ENCODE results near the gene ATXN1.
A peak's percentile ranks its signal among the peaks of the same experiment; 100 is the strongest.
"Not testable (repeated sequence)": the region's sequence is repeated elsewhere in the genome, so short reads cannot be mapped to it uniquely, and the experiment has no call there.

ATXN1 gene

GRCh38 chr6:16706911-16707783, 54.1 kb downstream of the ATXN1 start:
- no peak for TF ChIP-seq CTCF (IDR thresholded peaks at IDR 0.05; ENCODE audit: control insufficient read depth, insufficient read depth, low read depth, low read length, missing control alignments)
- no peak overlapping the region for H3K4me3 ChIP-seq (ENCODE audit: control insufficient read depth, low read depth, low read length)
- DNase-seq (ENCODE audit: low read depth) = no peak

GRCh38 chr6:16706491-16706890, 54.8 kb downstream of the ATXN1 start:
- DNase-seq (ENCODE audit: low read depth); H3K4me3 ChIP-seq (ENCODE audit: control insufficient read depth, low read depth, low read length): not testable (repeated sequence)

GRCh38 chr6:16706029-16706428, 55.2 kb downstream of the ATXN1 start:
- TF ChIP-seq CTCF (IDR thresholded peaks at IDR 0.05; ENCODE audit: control insufficient read depth, insufficient read depth, low read depth, low read length, missing control alignments) = no peak
- H3K4me3 ChIP-seq (ENCODE audit: control insufficient read depth, low read depth, low read length) = no peak overlapping the region
- DNase-seq (ENCODE audit: low read depth) = no peak

GRCh38 chr6:16705081-16705993, 55.9 kb downstream of the ATXN1 start:
- no peak overlapping the region for H3K4me3 ChIP-seq (ENCODE audit: control insufficient read depth, low read depth, low read length)
- no peak for TF ChIP-seq CTCF (IDR thresholded peaks at IDR 0.05; ENCODE audit: control insufficient read depth, insufficient read depth, low read depth, low read length, missing control alignments)
- DNase-seq (ENCODE audit: low read depth) = no peak

GRCh38 chr6:16704401-16705045, 56.7 kb downstream of the ATXN1 start:
- DNase-seq (ENCODE audit: low read depth) = no peak
- peak overlapping the region; percentile 24 for H3K4me3 ChIP-seq (ENCODE audit: control insufficient read depth, low read depth, low read length)
- no peak for TF ChIP-seq CTCF (IDR thresholded peaks at IDR 0.05; ENCODE audit: control insufficient read depth, insufficient read depth, low read depth, low read length, missing control alignments)

- DNase-seq (ENCODE audit: low read depth) = not testable (repeated sequence)
These were observed 58.5 kb downstream of the ATXN1 start for GRCh38 chr6:16702627-16703378.

GRCh38 chr6:16700916-16701234, 60.4 kb downstream of the ATXN1 start:
- no peak for DNase-seq (ENCODE audit: low read depth)
- H3K4me3 ChIP-seq (ENCODE audit: control insufficient read depth, low read depth, low read length) = no peak overlapping the region
- TF ChIP-seq CTCF (IDR thresholded peaks at IDR 0.05; ENCODE audit: control insufficient read depth, insufficient read depth, low read depth, low read length, missing control alignments) = no peak

More at GRCh38 chr6:16702627-16703378, 58.5 kb downstream of the ATXN1 start:
- H3K4me3 ChIP-seq (ENCODE audit: control insufficient read depth, low read depth, low read length) = not testable (repeated sequence)

Data from AG09309 (cell line).